Measurements from ENCODE around the gene ZBTB26. TPM values are rescaled to one million over a fixed set of nuclear protein-coding genes. Genes with fewer than 3 reads are reported as not detected.
A peak's percentile ranks its signal among the peaks of the same experiment; 100 is the strongest.

Gene ZBTB26, protein sequence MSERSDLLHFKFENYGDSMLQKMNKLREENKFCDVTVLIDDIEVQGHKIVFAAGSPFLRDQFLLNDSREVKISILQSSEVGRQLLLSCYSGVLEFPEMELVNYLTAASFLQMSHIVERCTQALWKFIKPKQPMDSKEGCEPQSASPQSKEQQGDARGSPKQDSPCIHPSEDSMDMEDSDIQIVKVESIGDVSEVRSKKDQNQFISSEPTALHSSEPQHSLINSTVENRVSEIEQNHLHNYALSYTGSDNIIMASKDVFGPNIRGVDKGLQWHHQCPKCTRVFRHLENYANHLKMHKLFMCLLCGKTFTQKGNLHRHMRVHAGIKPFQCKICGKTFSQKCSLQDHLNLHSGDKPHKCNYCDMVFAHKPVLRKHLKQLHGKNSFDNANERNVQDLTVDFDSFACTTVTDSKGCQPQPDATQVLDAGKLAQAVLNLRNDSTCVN
- total RNA-seq (6.7 TPM), polyA plus RNA-seq (7.0 TPM)
- long read RNA-seq, donor 1, full-length matches to known transcripts: 1 of 1 reads
- long read RNA-seq, donor 1, partial matches to known transcripts: 0 of 1 reads
- long read RNA-seq, donor 1, other reads (novel, unspliced or antisense): 0 of 1 reads
- long read RNA-seq, donor 2: 0 reads
- long read RNA-seq, donor 3, full-length matches to known transcripts: 3 of 3 reads
- long read RNA-seq, donor 3, partial matches to known transcripts: 0 of 3 reads
- long read RNA-seq, donor 3, other reads (novel, unspliced or antisense): 0 of 3 reads
- long read RNA-seq, donor 4, full-length matches to known transcripts: 1 of 1 reads
- long read RNA-seq, donor 4, partial matches to known transcripts: 0 of 1 reads
- long read RNA-seq, donor 4, other reads (novel, unspliced or antisense): 0 of 1 reads
- long read RNA-seq, donor 5, full-length matches to known transcripts: 4 of 4 reads
- long read RNA-seq, donor 5, partial matches to known transcripts: 0 of 4 reads
- long read RNA-seq, donor 5, other reads (novel, unspliced or antisense): 0 of 4 reads
- long read RNA-seq, donor 6, full-length matches to known transcripts: 3 of 3 reads
- long read RNA-seq, donor 6, partial matches to known transcripts: 0 of 3 reads
- long read RNA-seq, donor 6, other reads (novel, unspliced or antisense): 0 of 3 reads
- long read RNA-seq, donor 7, full-length matches to known transcripts: 3 of 3 reads
- long read RNA-seq, donor 7, partial matches to known transcripts: 0 of 3 reads
- long read RNA-seq, donor 7, other reads (novel, unspliced or antisense): 0 of 3 reads
- long read RNA-seq, donor 8: 0 reads
- long read RNA-seq, donor 9, full-length matches to known transcripts: 2 of 7 reads
- long read RNA-seq, donor 9, partial matches to known transcripts: 0 of 7 reads
- long read RNA-seq, donor 9, other reads (novel, unspliced or antisense): 5 of 7 reads
- long read RNA-seq, donor 10, full-length matches to known transcripts: 2 of 2 reads
- long read RNA-seq, donor 10, partial matches to known transcripts: 0 of 2 reads
- long read RNA-seq, donor 10, other reads (novel, unspliced or antisense): 0 of 2 reads

DNA sequence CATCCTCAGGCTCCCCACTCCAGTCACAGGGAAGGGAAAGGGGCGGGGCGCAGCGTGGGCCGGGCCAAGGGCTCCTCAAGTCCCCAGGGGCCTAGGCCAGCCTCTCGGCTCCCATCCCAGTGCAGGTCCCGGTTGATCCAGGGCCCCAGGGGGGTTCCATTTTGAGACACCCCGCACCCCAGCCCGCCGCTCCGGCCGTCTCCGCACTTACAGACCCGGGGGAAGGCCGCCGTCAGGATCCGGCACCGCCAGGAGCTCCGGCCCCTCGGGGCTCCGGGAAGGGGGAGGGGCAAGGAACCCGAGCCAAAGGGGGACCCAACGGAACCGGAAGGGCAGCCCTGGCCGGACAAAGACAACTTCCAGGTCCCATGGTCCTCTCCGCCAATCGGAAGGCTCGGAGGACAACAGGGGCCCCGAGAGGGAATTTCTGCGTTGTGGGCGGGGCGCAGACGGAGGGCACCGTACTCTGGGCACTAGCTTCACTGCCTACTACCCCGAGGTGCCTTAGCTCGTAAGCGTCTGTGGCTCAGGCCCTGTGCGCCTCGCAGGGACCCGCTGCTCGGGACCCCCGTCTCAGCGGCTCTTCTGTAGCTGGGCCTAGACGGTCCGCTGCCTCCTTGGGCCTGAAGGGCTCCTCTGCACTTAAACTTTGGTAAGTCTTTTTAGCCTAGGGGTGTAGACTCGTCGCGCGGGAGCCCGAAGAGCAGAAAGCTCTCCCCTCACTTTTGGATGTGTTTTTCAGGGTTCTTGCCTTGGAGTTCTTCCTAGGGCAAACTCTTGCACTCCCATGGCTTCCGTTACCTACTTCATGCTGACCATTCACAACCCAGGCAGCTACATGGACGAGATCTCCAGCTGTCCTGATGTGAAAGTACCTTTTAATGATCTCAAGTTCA lies at the start of gene ZBTB26:
TSS of gene ZBTB26 (minus strand) at position 287 of the 896 bp plus-strand sequence. CDS start 11,578 bp downstream, outside the sequence.
- Histone ChIP-seq H3K27ac (ENCODE audit: low read depth in 1 of 2, low read length in 1 of 2) (peak within 1 kb of the TSS; percentile 71 to 81), H3K9me3 (ENCODE audit: control insufficient read depth in 2 of 2, insufficient read depth in 1 of 2, low read length in 1 of 2) (peaks cover 0 to 5% of the 10 kb centered on the region in 2 donors), H3K4me3 (ENCODE audit: low read length in 2 of 2) (peak within 1 kb of the TSS; percentile 80 to 93), H3K4me1 (ENCODE audit: control insufficient read depth in 2 of 2, insufficient read depth in 2 of 2, low read length in 2 of 2) (peaks cover 9 to 11% of the 10 kb centered on the region in 2 donors), H3K36me3 (ENCODE audit: control insufficient read depth in 2 of 2, insufficient read depth in 2 of 2, low read length in 1 of 2) (peaks cover 2 to 3% of the 10 kb centered on the region in 2 donors), H3K27me3 (ENCODE audit: control insufficient read depth in 2 of 2, insufficient read depth in 1 of 2, low read length in 1 of 2) (no peaks in the 10 kb centered on the region)
- WGBS: under 1% methylated on average over 51 of the region's 51 CpGs
- peak in 8 of 9 donors; percentile 62 to 92 (median 81) for DNase-seq (ENCODE audit: low read depth in 6 of 9, low spot score in 9 of 9)

DNA sequence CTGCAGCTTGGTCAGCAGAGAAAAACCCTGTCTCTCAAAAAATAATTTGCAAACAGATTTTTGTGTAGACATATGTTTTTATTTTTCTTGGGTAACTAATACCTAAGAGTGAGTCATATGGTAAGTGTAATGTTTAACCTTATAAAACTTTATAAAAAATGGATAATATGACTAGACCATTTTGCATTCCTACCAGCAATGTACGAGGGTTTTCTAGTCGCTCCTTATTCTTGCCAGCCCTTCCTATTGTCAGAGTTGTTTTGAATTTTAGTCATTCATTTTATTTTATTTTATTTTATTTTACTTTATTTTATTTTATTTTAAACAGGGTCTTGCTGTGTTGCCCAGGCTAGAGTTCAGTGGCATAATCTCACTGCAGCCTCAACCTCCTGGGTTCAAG lies 47.3 kb upstream of the ZBTB26 start:
- Histone ChIP-seq H3K27me3 (ENCODE audit: control insufficient read depth in 2 of 2, insufficient read depth in 1 of 2, low read length in 1 of 2) (no peaks in the 10 kb centered on the region), H3K36me3 (ENCODE audit: control insufficient read depth in 2 of 2, insufficient read depth in 2 of 2, low read length in 1 of 2) (no peaks in the 10 kb centered on the region), H3K27ac (ENCODE audit: low read depth in 1 of 2, low read length in 1 of 2) (no peak overlapping the region), H3K4me1 (ENCODE audit: control insufficient read depth in 2 of 2, insufficient read depth in 2 of 2, low read length in 2 of 2) (no peaks in the 10 kb centered on the region), H3K9me3 (ENCODE audit: control insufficient read depth in 2 of 2, insufficient read depth in 1 of 2, low read length in 1 of 2) (no peaks in the 10 kb centered on the region), H3K4me3 (ENCODE audit: low read length in 2 of 2) (no peak overlapping the region)
- 71% methylated on average over 2 of the region's 2 CpGs for WGBS
- DNase-seq (ENCODE audit: low read depth in 6 of 9, low spot score in 9 of 9): no peak

DNA sequence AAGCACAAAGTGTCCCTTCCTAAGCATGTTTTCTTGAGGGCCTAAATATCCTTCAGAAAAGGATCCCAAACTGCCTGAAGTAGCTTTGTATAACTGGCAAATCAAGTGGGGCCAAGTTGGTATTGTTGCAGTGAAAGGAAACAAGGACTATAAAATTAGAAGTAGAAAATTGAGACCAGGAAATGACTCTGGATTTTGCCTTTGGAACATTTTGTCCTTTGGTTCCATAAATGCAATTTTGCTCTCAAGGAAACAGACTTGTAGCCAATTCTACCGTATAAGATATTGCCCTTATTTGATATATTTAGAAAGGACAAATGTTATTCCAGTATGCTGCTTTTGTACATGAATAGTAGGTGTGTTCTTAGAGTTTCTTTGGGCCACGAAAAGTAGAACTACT lies 43.9 kb upstream of the ZBTB26 start:
- Histone ChIP-seq H3K4me1 (ENCODE audit: control insufficient read depth in 2 of 2, insufficient read depth in 2 of 2, low read length in 2 of 2) (no peaks in the 10 kb centered on the region), H3K9me3 (ENCODE audit: control insufficient read depth in 2 of 2, insufficient read depth in 1 of 2, low read length in 1 of 2) (no peaks in the 10 kb centered on the region), H3K4me3 (ENCODE audit: low read length in 2 of 2) (no peak overlapping the region), H3K27me3 (ENCODE audit: control insufficient read depth in 2 of 2, insufficient read depth in 1 of 2, low read length in 1 of 2) (no peaks in the 10 kb centered on the region), H3K36me3 (ENCODE audit: control insufficient read depth in 2 of 2, insufficient read depth in 2 of 2, low read length in 1 of 2) (peaks cover 3 to 12% of the 10 kb centered on the region in 2 donors), H3K27ac (ENCODE audit: low read depth in 1 of 2, low read length in 1 of 2) (no peak overlapping the region)
- DNase-seq (ENCODE audit: low read depth in 6 of 9, low spot score in 9 of 9): no peak
- 95% methylated on average over 2 of the region's 2 CpGs for WGBS

DNA sequence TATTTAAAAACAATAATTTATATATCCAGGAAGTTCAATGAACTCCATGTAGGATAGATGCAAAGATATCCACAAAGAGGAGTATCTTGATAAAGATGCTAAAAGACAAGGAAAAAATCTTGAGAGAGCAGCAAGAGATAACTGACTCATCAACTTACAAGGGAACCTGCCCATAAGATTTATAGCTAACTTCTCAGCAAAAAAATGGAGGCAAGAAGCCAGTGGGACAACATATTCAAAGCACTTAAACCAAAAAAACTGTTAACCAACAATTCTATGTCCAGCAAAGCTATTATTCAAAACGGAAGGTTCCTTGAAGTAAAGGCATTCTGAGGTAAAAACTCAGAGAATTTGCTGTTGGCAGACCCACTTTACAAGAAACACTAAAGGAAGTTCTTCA lies 29.8 kb upstream of the ZBTB26 start:
- WGBS: 95% methylated on average over 1 of the region's 1 CpG
- H3K36me3 ChIP-seq (ENCODE audit: control insufficient read depth in 2 of 2, insufficient read depth in 2 of 2, low read length in 1 of 2): peaks cover 6 to 7% of the 10 kb centered on the region in 2 donors
- H3K4me1 ChIP-seq (ENCODE audit: control insufficient read depth in 2 of 2, insufficient read depth in 2 of 2, low read length in 2 of 2): no peaks in the 10 kb centered on the region
- no peaks in the 10 kb centered on the region for H3K9me3 ChIP-seq (ENCODE audit: control insufficient read depth in 2 of 2, insufficient read depth in 1 of 2, low read length in 1 of 2)
- H3K27ac ChIP-seq (ENCODE audit: low read depth in 1 of 2, low read length in 1 of 2): no peak overlapping the region
- no peak overlapping the region for H3K4me3 ChIP-seq (ENCODE audit: low read length in 2 of 2)
- no peak for DNase-seq (ENCODE audit: low read depth in 6 of 9, low spot score in 9 of 9)
- H3K27me3 ChIP-seq (ENCODE audit: control insufficient read depth in 2 of 2, insufficient read depth in 1 of 2, low read length in 1 of 2): no peaks in the 10 kb centered on the region

DNA sequence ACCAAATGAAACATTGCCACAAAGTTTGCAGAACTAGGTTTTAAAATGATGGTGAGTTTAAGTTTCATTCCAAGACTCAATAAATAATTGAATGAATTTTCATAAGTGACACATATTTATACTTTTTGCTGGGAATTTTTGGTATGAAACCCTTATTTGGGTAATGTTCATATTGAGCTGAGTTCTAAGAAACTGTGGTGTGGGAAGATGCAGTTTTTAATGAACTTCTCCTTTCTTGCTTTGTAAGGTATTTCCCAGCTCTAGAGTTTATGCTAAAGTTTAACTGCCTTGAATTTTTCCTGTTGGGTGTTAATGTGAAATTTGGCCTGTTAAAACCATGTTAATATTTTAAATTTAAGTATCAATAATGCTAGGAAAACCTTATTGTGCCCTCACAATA lies 24.6 kb upstream of the ZBTB26 start:
- H3K27ac ChIP-seq (ENCODE audit: low read depth in 1 of 2, low read length in 1 of 2): no peak overlapping the region

DNA sequence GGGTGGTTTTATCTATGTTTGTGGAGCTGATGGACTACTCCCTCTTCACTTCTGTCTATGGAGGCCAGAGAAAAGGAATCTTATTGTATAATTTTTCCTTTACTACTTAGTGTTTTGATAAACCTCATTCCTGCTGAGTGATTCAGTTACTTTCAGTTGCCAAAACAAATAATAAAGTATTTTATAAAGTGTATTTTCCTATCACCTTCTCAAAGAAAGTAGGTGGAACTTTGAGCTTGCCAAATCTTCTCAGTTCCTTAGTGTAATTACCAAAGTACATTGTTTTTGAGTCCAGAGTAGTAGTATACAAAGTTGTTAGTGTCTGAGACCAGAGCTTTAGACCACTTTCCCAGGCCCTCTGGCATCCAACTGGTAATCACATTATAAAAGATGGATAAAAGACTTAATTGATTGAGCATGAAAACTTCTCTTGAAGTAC lies 23.0 kb upstream of the ZBTB26 start:
- Histone ChIP-seq H3K27me3 (ENCODE audit: control insufficient read depth in 2 of 2, insufficient read depth in 1 of 2, low read length in 1 of 2) (no peaks in the 10 kb centered on the region), H3K36me3 (ENCODE audit: control insufficient read depth in 2 of 2, insufficient read depth in 2 of 2, low read length in 1 of 2) (peaks cover 0 to 6% of the 10 kb centered on the region in 2 donors), H3K4me3 (ENCODE audit: low read length in 2 of 2) (no peak overlapping the region), H3K9me3 (ENCODE audit: control insufficient read depth in 2 of 2, insufficient read depth in 1 of 2, low read length in 1 of 2) (no peaks in the 10 kb centered on the region), H3K4me1 (ENCODE audit: control insufficient read depth in 2 of 2, insufficient read depth in 2 of 2, low read length in 2 of 2) (no peaks in the 10 kb centered on the region), H3K27ac (ENCODE audit: low read depth in 1 of 2, low read length in 1 of 2) (no peak overlapping the region)
- no peak for DNase-seq (ENCODE audit: low read depth in 6 of 9, low spot score in 9 of 9)

More for the DNA sequence above, 24.6 kb upstream of the ZBTB26 start:
- no peaks in the 10 kb centered on the region for H3K27me3 ChIP-seq (ENCODE audit: control insufficient read depth in 2 of 2, insufficient read depth in 1 of 2, low read length in 1 of 2)
- DNase-seq (ENCODE audit: low read depth in 6 of 9, low spot score in 9 of 9): no peak
- no peaks in the 10 kb centered on the region for H3K9me3 ChIP-seq (ENCODE audit: control insufficient read depth in 2 of 2, insufficient read depth in 1 of 2, low read length in 1 of 2)
- peaks cover 6 to 7% of the 10 kb centered on the region in 2 donors for H3K36me3 ChIP-seq (ENCODE audit: control insufficient read depth in 2 of 2, insufficient read depth in 2 of 2, low read length in 1 of 2)
- no peaks in the 10 kb centered on the region for H3K4me1 ChIP-seq (ENCODE audit: control insufficient read depth in 2 of 2, insufficient read depth in 2 of 2, low read length in 2 of 2)
- H3K4me3 ChIP-seq (ENCODE audit: low read length in 2 of 2): no peak overlapping the region

DNA sequence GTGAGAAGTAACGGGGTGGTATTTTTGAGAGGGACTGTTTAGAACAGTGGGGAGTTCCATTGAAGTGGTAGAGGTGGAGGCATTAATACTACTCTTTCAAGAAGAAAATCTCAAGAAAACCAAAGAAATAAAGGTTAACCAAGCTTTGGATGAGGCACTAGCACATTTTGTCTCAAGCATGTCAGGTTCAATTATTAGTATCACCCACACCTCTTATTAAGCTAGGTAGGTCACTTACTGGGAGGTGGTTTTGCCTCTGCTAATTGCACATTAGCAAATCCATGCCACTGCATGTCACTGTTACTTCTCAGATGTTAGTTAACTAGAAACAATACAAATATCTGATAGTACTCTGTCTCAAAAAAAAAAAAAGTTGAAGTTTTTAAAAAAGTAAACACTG lies 19.7 kb upstream of the ZBTB26 start:
- H3K4me3 ChIP-seq (ENCODE audit: low read length in 2 of 2): no peak overlapping the region
- H3K4me1 ChIP-seq (ENCODE audit: control insufficient read depth in 2 of 2, insufficient read depth in 2 of 2, low read length in 2 of 2): no peaks in the 10 kb centered on the region
- no peaks in the 10 kb centered on the region for H3K9me3 ChIP-seq (ENCODE audit: control insufficient read depth in 2 of 2, insufficient read depth in 1 of 2, low read length in 1 of 2)
- no peak overlapping the region for H3K27ac ChIP-seq (ENCODE audit: low read depth in 1 of 2, low read length in 1 of 2)
- DNase-seq (ENCODE audit: low read depth in 6 of 9, low spot score in 9 of 9): no peak
- whole genome bisulfite sequencing: 98% methylated on average over 1 of the region's 1 CpG
- no peaks in the 10 kb centered on the region for H3K27me3 ChIP-seq (ENCODE audit: control insufficient read depth in 2 of 2, insufficient read depth in 1 of 2, low read length in 1 of 2)
- no peaks in the 10 kb centered on the region for H3K36me3 ChIP-seq (ENCODE audit: control insufficient read depth in 2 of 2, insufficient read depth in 2 of 2, low read length in 1 of 2)

DNA sequence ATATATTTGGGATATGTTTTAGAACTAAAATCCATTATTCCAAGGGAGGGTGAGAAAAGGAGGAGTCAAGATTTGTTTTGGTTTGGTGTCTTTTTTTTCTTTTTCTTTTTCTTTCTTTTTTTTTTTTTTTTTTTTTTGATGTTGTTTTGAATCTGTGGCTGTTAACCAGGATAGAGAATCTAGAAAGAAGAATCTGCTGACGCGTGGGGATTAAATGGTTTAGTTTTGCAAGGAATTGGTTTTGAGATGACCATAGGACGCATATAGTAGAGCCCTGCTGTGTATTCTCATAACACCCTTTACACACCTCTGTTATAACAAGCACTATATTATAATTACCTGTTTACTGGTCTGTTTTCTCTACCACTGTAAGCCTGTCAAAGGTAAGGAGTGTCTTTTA lies 19.0 kb upstream of the ZBTB26 start:
- Histone ChIP-seq H3K36me3 (ENCODE audit: control insufficient read depth in 2 of 2, insufficient read depth in 2 of 2, low read length in 1 of 2) (no peaks in the 10 kb centered on the region), H3K27me3 (ENCODE audit: control insufficient read depth in 2 of 2, insufficient read depth in 1 of 2, low read length in 1 of 2) (no peaks in the 10 kb centered on the region), H3K27ac (ENCODE audit: low read depth in 1 of 2, low read length in 1 of 2) (no peak overlapping the region), H3K9me3 (ENCODE audit: control insufficient read depth in 2 of 2, insufficient read depth in 1 of 2, low read length in 1 of 2) (no peaks in the 10 kb centered on the region), H3K4me3 (ENCODE audit: low read length in 2 of 2) (no peak overlapping the region), H3K4me1 (ENCODE audit: control insufficient read depth in 2 of 2, insufficient read depth in 2 of 2, low read length in 2 of 2) (no peaks in the 10 kb centered on the region)
- 95% methylated on average over 3 of the region's 3 CpGs for WGBS
- DNase-seq (ENCODE audit: low read depth in 6 of 9, low spot score in 9 of 9): no peak
